HepG2 (cell line): Measurements from ENCODE around the gene LHFPL6. TPM values are rescaled to one million over a fixed set of nuclear protein-coding genes. Genes with fewer than 3 reads are reported as not detected.

ENCODE experiments used
- ATAC-seq: fragments of 200-7000 bp; cut with Tn5 transposase; 3 replicates; pipeline ENCODE4 v1.9.1; 2020; ENCODE audit warnings: mild to moderate bottlenecking, moderate library complexity
- BruUV-seq: library from RNA; stranded (reverse); fragments of 400-500 nt; replicated peaks from 2 replicates; lab custom pipeline; 2021; lab: Mats Ljungman, UMichigan
- CTCF ChIA-PET: fragments of 300-600 bp; formaldehyde crosslinking; extraction: SDS; loops from one replicate; lab custom pipeline; 2021; ENCODE audit warnings: low total read pairs, inconsistent platforms, low intra/inter-chr PET ratio; lab: Yijun Ruan, JAX
- POLR2A ChIA-PET: fragments of 350-600 bp; sonication (Branson Sonifier 250); formaldehyde crosslinking; loops from one replicate; lab custom pipeline; 2020; ENCODE audit warnings: antibody characterized with exemption, inconsistent platforms; lab: Yijun Ruan, JAX
- DNase-seq: peaks from one replicate; pipeline ENCODE4 v3.0.0-alpha.2; 2015; ENCODE audit warnings: low spot score
- FAIRE-seq: peaks from 3 replicates; lab custom pipeline; 2011; peaks lifted over from hg19 to GRCh38; lab: Jason Lieb, UNC
- H2AFZ ChIP-seq: one replicate; pipeline ENCODE4 v1.6.1; 2011; ENCODE audit warnings: low read length, inconsistent platforms
- H3K27ac ChIP-seq: fragments of 300-600 bp; 3 replicates; pipeline ENCODE4 v1.8.0; 2011; ENCODE audit warnings: mixed run types, mild to moderate bottlenecking, mixed read lengths, low read length, inconsistent platforms; ENCODE audit not compliant: insufficient read depth; ENCODE audit errors: extremely low read length
- H3K27me3 ChIP-seq, 2 experiments: fragments of 200-600 bp in 1 of 2; 2 replicates in 1 of 2; 3 replicates in 1 of 2; pipeline versions ENCODE4 v1.6.0 to v1.8.0; 2011; ENCODE audit warnings: low read length in 2 of 2, mild to moderate bottlenecking in 2 of 2, moderate library complexity in 2 of 2, inconsistent platforms in 1 of 2; ENCODE audit not compliant: insufficient read depth in 2 of 2, control insufficient read depth in 1 of 2
- H3K36me3 ChIP-seq, 2 experiments: fragments of 200-600 bp in 1 of 2; replicated peaks in 1 of 2; 2 replicates in 1 of 2; 3 replicates in 1 of 2; pipeline versions ENCODE4 v1.5.1 to v1.8.0; 2011; ENCODE audit warnings: low read length in 2 of 2, inconsistent platforms in 1 of 2; ENCODE audit not compliant: insufficient read depth in 2 of 2, control insufficient read depth in 1 of 2
- H3K4me1 ChIP-seq: 2 replicates; pipeline ENCODE4 v1.5.1; 2012; ENCODE audit warnings: low read length, inconsistent platforms; ENCODE audit not compliant: insufficient read depth
- H3K4me2 ChIP-seq: 2 replicates; pipeline ENCODE4 v1.6.0; 2011; ENCODE audit warnings: low read depth, low read length, inconsistent platforms
- H3K4me3 ChIP-seq, 3 experiments: fragments of 200-600 bp in 1 of 3; sonication (generic), shearing (Covaris generic) in 1 of 3; replicated peaks in 1 of 3; 2 replicates each; pipeline ENCODE4 v1.5.1; 2011 to 2016; ENCODE audit warnings: low read length in 3 of 3, inconsistent platforms in 2 of 3, low read depth in 2 of 3, mild to moderate bottlenecking in 2 of 3, control low read depth in 1 of 3, mixed read lengths in 1 of 3; ENCODE audit not compliant: insufficient read depth in 1 of 3
- H3K79me2 ChIP-seq: one replicate; pipeline ENCODE4 v1.6.1; 2011; ENCODE audit warnings: low read length, inconsistent platforms; ENCODE audit not compliant: insufficient read depth
- H3K9ac ChIP-seq: 2 replicates; pipeline ENCODE4 v1.6.0; 2011; ENCODE audit warnings: mild to moderate bottlenecking, low read depth, low read length, inconsistent platforms; ENCODE audit not compliant: insufficient read depth
- H3K9me3 ChIP-seq: 2 replicates; pipeline ENCODE4 v1.5.1; 2012; ENCODE audit warnings: mild to moderate bottlenecking, low read length
- H4K20me1 ChIP-seq: 2 replicates; pipeline ENCODE4 v1.6.0; 2011; ENCODE audit warnings: inconsistent platforms, mild to moderate bottlenecking, low read length, moderate library complexity; ENCODE audit not compliant: insufficient read depth
- KLF16 ChIP-seq, 2 experiments: sonication (generic) in 1 of 2; formaldehyde crosslinking in 1 of 2; IDR thresholded peaks; 2 replicates each; pipeline versions ENCODE4 v1.6.1 to v1.8.0; 2016 to 2023; ENCODE audit warnings: missing genetic modification reagents in 2 of 2, missing compliant biosample characterization in 1 of 2
- NFKB2 ChIP-seq: sonication (generic); formaldehyde crosslinking; IDR thresholded peaks from 2 replicates; pipeline ENCODE4 v1.4.0; 2020; ENCODE audit warnings: missing genetic modification reagents, borderline replicate concordance
- ZMYM2 ChIP-seq: sonication (generic); formaldehyde crosslinking; IDR thresholded peaks from 2 replicates; pipeline ENCODE4 v1.8.0; 2022; ENCODE audit warnings: mild to moderate bottlenecking, missing genetic modification reagents
- ZNF274 ChIP-seq: sonication (generic); formaldehyde crosslinking; IDR thresholded peaks from 2 replicates; pipeline ENCODE4 v1.5.1; 2020; ENCODE audit warnings: mild to moderate bottlenecking, missing genetic modification reagents
- ZNF556 ChIP-seq: sonication (generic); formaldehyde crosslinking; IDR thresholded peaks from 2 replicates; pipeline ENCODE4 v1.4.0; 2020; ENCODE audit warnings: mild to moderate bottlenecking, missing genetic modification reagents, borderline replicate concordance
- ZNF780A ChIP-seq: sonication (generic); formaldehyde crosslinking; IDR thresholded peaks from 2 replicates; pipeline ENCODE4 v1.8.0; 2022; ENCODE audit warnings: mild to moderate bottlenecking, missing genetic modification reagents, moderate library complexity
- WGBS: methylation state at CpG from one replicate; pipeline ENCODE4 v1.1.6; 2017; ENCODE audit warnings: low lambda C conversion rate; 5-methylcytosine and 5-hydroxymethylcytosine counted together
- in situ Hi-C: cut with HindIII; loops from 2 replicates; pipeline ENCODE4 v1.10.0; 2017; ENCODE audit warnings: low pct_unique_long_range_greater_than_20kb; ENCODE audit not compliant: extremely low pct_ligation_motif_present
- intact Hi-C: fragments of 100-400 bp; cut with micrococcal nuclease; formaldehyde crosslinking; loops from one replicate; pipeline ENCODE4 v1.10.0; 2022; ENCODE audit not compliant: unreplicated experiment
- polyA plus RNA-seq, 8 experiments: library from polyadenylated mRNA; depleted of rRNA in 3 of 8; stranded (reverse) in 7 of 8; unstranded in 1 of 8; fragments of >200 nt; fragmentation: Illumina TruSeq in 4 of 8; extraction: Trizol in 4 of 8; gene quantifications; 2 replicates each; pipeline versions ENCODE4 v1.2.1 to v1.2.3, GENCODE V29; 2011 to 2016; ENCODE audit warnings: low read depth in 4 of 8, missing spikeins in 1 of 8, mixed read lengths in 1 of 8; ENCODE audit not compliant: insufficient read depth in 1 of 8
- total RNA-seq, 5 experiments: library from RNA; depleted of rRNA; stranded (reverse); fragments of >200 nt; fragmentation: Illumina TruSeq; extraction: Trizol; gene quantifications; 2 replicates each; pipeline ENCODE4 v1.2.3, GENCODE V29; 2016; ENCODE audit warnings: low read depth in 1 of 5
- TF ChIP-seq, protein P1 (sequence below): sonication (generic); formaldehyde crosslinking; IDR thresholded peaks from 2 replicates; pipeline ENCODE4 v1.9.0; 2021; ENCODE audit warnings: missing genetic modification reagents, borderline replicate concordance

The LHFPL6 gene
- total and polyA plus RNA-seq, 2 of the 13 experiments (the other 11 are each of a cell fraction or from before 2014, with no cell fraction given): not detected

DNA sequence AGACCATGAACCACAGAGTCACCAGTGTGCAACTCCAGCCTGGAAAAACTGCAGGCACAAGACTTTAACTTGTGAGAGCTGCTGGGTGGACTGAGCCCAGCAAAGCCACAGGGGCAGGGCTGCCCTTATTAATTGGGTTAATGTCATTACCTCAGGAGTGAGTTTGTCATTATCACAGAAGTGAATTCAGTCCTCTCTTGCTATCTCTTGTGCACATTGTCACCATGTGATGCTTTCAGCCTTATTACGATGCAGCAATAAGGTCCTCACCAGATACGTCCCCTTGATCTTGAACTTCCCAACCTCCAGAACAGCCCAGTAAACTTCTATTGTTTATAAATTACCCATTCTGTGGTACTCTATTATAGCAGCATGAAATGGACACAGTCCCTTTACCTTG, 158.1 kb downstream of the LHFPL6 start:
- Histone ChIP-seq H3K4me2 (no peak overlapping the region), H3K9me3 (no peaks in the 10 kb centered on the region), H3K9ac (no peak overlapping the region), H3K36me3 (no peaks in the 10 kb centered on the region), H3K4me1 (no peaks in the 10 kb centered on the region), H3K27me3 (no peaks in the 10 kb centered on the region), H3K79me2 (no peaks in the 10 kb centered on the region), H2AFZ (no peak overlapping the region), H3K27ac (no peak overlapping the region), H4K20me1 (no peaks in the 10 kb centered on the region), H3K4me3 (no peak overlapping the region)
- CTCF ChIA-PET: no interaction called here
- POLR2A ChIA-PET: no interaction called here
- DNase-seq (no peak), ATAC-seq (no peak), FAIRE-seq (no peak)
- 2% methylated on average over 2 of the region's 2 CpGs for WGBS
- BruUV-seq: no TSS peak
- TF ChIP-seq ZNF556 (CRISPR knock-in tag): no peak
- TF ChIP-seq ZMYM2 (CRISPR knock-in tag): no peak
- TF ChIP-seq, protein P1, sequence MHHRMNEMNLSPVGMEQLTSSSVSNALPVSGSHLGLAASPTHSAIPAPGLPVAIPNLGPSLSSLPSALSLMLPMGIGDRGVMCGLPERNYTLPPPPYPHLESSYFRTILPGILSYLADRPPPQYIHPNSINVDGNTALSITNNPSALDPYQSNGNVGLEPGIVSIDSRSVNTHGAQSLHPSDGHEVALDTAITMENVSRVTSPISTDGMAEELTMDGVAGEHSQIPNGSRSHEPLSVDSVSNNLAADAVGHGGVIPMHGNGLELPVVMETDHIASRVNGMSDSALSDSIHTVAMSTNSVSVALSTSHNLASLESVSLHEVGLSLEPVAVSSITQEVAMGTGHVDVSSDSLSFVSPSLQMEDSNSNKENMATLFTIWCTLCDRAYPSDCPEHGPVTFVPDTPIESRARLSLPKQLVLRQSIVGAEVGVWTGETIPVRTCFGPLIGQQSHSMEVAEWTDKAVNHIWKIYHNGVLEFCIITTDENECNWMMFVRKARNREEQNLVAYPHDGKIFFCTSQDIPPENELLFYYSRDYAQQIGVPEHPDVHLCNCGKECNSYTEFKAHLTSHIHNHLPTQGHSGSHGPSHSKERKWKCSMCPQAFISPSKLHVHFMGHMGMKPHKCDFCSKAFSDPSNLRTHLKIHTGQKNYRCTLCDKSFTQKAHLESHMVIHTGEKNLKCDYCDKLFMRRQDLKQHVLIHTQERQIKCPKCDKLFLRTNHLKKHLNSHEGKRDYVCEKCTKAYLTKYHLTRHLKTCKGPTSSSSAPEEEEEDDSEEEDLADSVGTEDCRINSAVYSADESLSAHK (CRISPR knock-in tag): no peak
- no peak for TF ChIP-seq KLF16 (CRISPR knock-in tag; IDR thresholded peaks at IDR 0.05)
- TF ChIP-seq NFKB2 (CRISPR knock-in tag): no peak
- no peak for TF ChIP-seq ZNF780A (CRISPR knock-in tag)
- TF ChIP-seq ZNF274 (CRISPR knock-in tag): no peak
- in situ Hi-C loops: no loop called here
- intact Hi-C loops: no loop called here
